Peyer's patch (tissue), 4 donors: ENCODE data around the gene KRTAP5-3. TPM values are rescaled to one million over a fixed set of nuclear protein-coding genes. Genes with fewer than 3 reads are reported as not detected.
A peak's percentile ranks its signal among the peaks of the same experiment; 100 is the strongest.

ENCODE experiments used
- DNase-seq, 3 donors: peaks; one replicate each; pipeline ENCODE4 v3.0.0-alpha.2; 2017 to 2019
- H3K27ac ChIP-seq, 4 donors: fragments of 200-600 bp; sonication (generic); one replicate each; pipeline ENCODE4 v1.5.1; 2016 to 2019
- H3K27me3 ChIP-seq, 2 donors: fragments of 200-600 bp; sonication (generic); one replicate each; pipeline ENCODE4 v1.5.1; 2019
- H3K36me3 ChIP-seq, 3 donors: fragments of 200-600 bp; sonication (generic); one replicate each; pipeline ENCODE4 v1.5.1; 2016 to 2019
- H3K4me1 ChIP-seq, 4 donors: fragments of 200-600 bp; sonication (generic); one replicate each; pipeline ENCODE4 v1.5.1; 2016 to 2019
- H3K4me3 ChIP-seq, 4 donors: fragments of 200-600 bp; sonication (generic); 1 replicate in 3 of 4; 2 replicates in 1 of 4; pipeline ENCODE4 v1.5.1; 2016 to 2019; ENCODE audit warnings: mild to moderate bottlenecking in 1 of 4
- H3K9me3 ChIP-seq, 4 donors: fragments of 200-600 bp; sonication (generic); one replicate each; pipeline ENCODE4 v1.5.1; 2016 to 2019; ENCODE audit warnings: mild to moderate bottlenecking in 1 of 4
- CTCF ChIP-seq, 6 experiments: fragments of 450-650 bp in 4 of 6; fragments of 200-600 bp in 2 of 6; sonication (generic) in 1 of 6; IDR thresholded peaks; one replicate each; pipeline ENCODE4 v1.5.1; 2017 to 2019; ENCODE audit warnings: antibody characterized with exemption in 6 of 6, mild to moderate bottlenecking in 3 of 6, moderate library complexity in 1 of 6
- POLR2A ChIP-seq, 2 donors: fragments of 450-650 bp; IDR thresholded peaks; one replicate each; pipeline ENCODE4 v1.5.1; 2017; ENCODE audit warnings: antibody characterized with exemption in 2 of 2, mild to moderate bottlenecking in 2 of 2, moderate library complexity in 2 of 2
- total RNA-seq, 4 donors: library from RNA; depleted of rRNA; stranded (reverse); fragments of >200 nt; gene quantifications; one replicate each; pipeline ENCODE4 v1.1.0, GENCODE V29; 2016

The KRTAP5-3 gene
- total RNA-seq, 4 donors from 2014 or later: not detected

- Histone ChIP-seq H3K9me3 (no peaks in the 10 kb centered on the region), H3K4me3 (no peak overlapping the region), H3K27me3 (no peaks in the 10 kb centered on the region), H3K36me3 (peaks cover 0 to 21% (median 0%) of the 10 kb centered on the region in 3 donors), H3K27ac (peak overlapping the region in 2 of 4 donors; percentile 20 to 35), H3K4me1 (peaks cover 0 to 86% (median 4%) of the 10 kb centered on the region in 4 donors)
- peak in 2 of 3 donors; percentile 76 to 85 for DNase-seq
- TF ChIP-seq POLR2A (IDR thresholded peaks at IDR 0.05): no peak
- no peak for TF ChIP-seq CTCF (IDR thresholded peaks at IDR 0.05)
Observed at GRCh38 chr11:1564535-1565172, 43.6 kb downstream of the KRTAP5-3 start.

- H3K4me3 ChIP-seq: no peak overlapping the region
- DNase-seq: no peak
- H3K9me3 ChIP-seq: no peaks in the 10 kb centered on the region
- TF ChIP-seq POLR2A (IDR thresholded peaks at IDR 0.05): no peak
- no peak for TF ChIP-seq CTCF (IDR thresholded peaks at IDR 0.05)
- H3K4me1 ChIP-seq: peaks cover 0 to 86% (median 8%) of the 10 kb centered on the region in 4 donors
- no peaks in the 10 kb centered on the region for H3K27me3 ChIP-seq
- H3K36me3 ChIP-seq: peaks cover 0 to 21% (median 0%) of the 10 kb centered on the region in 3 donors
- peak overlapping the region in 2 of 4 donors; percentile 20 to 35 for H3K27ac ChIP-seq
Observed at GRCh38 chr11:1563697-1564534, 44.3 kb downstream of the KRTAP5-3 start.

- no peak for DNase-seq
- Histone ChIP-seq H3K4me3 (no peak overlapping the region), H3K27me3 (no peaks in the 10 kb centered on the region), H3K27ac (no peak overlapping the region), H3K4me1 (peaks cover 0 to 86% (median 8%) of the 10 kb centered on the region in 4 donors), H3K9me3 (no peaks in the 10 kb centered on the region), H3K36me3 (peaks cover 0 to 21% (median 0%) of the 10 kb centered on the region in 3 donors)
- TF ChIP-seq POLR2A (IDR thresholded peaks at IDR 0.05) (no peak), CTCF (IDR thresholded peaks at IDR 0.05) (no peak)
Observed at GRCh38 chr11:1563149-1563638, 45.1 kb downstream of the KRTAP5-3 start.

- Histone ChIP-seq H3K27me3 (no peaks in the 10 kb centered on the region), H3K4me1 (peaks cover 0 to 82% (median 8%) of the 10 kb centered on the region in 4 donors), H3K4me3 (no peak overlapping the region), H3K36me3 (peaks cover 0 to 22% (median 0%) of the 10 kb centered on the region in 3 donors), H3K9me3 (no peaks in the 10 kb centered on the region), H3K27ac (no peak overlapping the region)
- DNase-seq: no peak
- TF ChIP-seq POLR2A (IDR thresholded peaks at IDR 0.05): no peak
- no peak for TF ChIP-seq CTCF (IDR thresholded peaks at IDR 0.05)
Observed at GRCh38 chr11:1562469-1563148, 45.7 kb downstream of the KRTAP5-3 start.

GRCh38 chr11:1561955-1562354 is 46.3 kb downstream of the KRTAP5-3 start:
- Histone ChIP-seq H3K36me3 (peaks cover 0 to 28% (median 0%) of the 10 kb centered on the region in 3 donors), H3K4me3 (no peak overlapping the region), H3K27ac (peak overlapping the region in 1 of 4 donors; percentile 4), H3K9me3 (no peaks in the 10 kb centered on the region), H3K4me1 (peaks cover 0 to 76% (median 8%) of the 10 kb centered on the region in 4 donors), H3K27me3 (no peaks in the 10 kb centered on the region)
- TF ChIP-seq CTCF (IDR thresholded peaks at IDR 0.05) (no peak), POLR2A (IDR thresholded peaks at IDR 0.05) (no peak)
- DNase-seq: no peak
